D721Med (cell line): ENCODE results near the gene PHC3.
"Not testable (repeated sequence)": the region's sequence is repeated elsewhere in the genome, so short reads cannot be mapped to it uniquely, and the experiment has no call there.

Source experiments
- DNase-seq: peaks from one replicate; pipeline ENCODE4 v3.0.0; 2011; ENCODE audit warnings: low spot score; ENCODE audit not compliant: insufficient read length
- FAIRE-seq: peaks from 2 replicates; lab custom pipeline; 2011; peaks lifted over from hg19 to GRCh38; lab: Jason Lieb, UNC
- CTCF ChIP-seq: IDR thresholded peaks from 2 replicates; pipeline ENCODE4 v1.5.1; 2012; ENCODE audit warnings: mild to moderate bottlenecking, control low read depth; ENCODE audit not compliant: insufficient read depth; ENCODE audit errors: missing control alignments

PHC3 gene

GRCh38 chr3:170220871-170221270 is 39.3 kb upstream of the PHC3 start:
- FAIRE-seq = no peak
- TF ChIP-seq CTCF = no peak
- no peak for DNase-seq

DNA sequence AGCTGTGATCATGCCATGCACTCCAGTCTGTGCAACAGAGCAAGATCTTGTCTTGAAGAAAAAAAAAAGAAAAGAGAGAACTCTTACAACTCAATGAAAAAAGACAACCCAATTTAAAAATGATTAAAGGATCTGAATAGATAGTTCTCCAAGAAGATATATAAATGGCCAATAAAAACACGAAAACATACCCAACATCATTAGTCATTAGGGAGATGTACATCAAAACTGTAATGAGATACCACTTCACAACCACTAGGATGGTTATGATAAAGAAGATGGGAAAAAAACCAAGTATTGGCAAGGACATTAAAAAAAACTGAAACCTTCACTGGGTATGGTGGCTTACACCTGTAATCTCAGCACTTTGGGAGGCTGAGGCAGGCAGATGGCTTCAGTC is 38.3 kb upstream of the PHC3 start:
- DNase-seq = no peak
- TF ChIP-seq CTCF = no peak
- FAIRE-seq = no peak

- FAIRE-seq = no peak
- TF ChIP-seq CTCF = no peak
Observed at GRCh38 chr3:170211668-170212067, 30.1 kb upstream of the PHC3 start.

GRCh38 chr3:170207717-170208116 is 26.2 kb upstream of the PHC3 start:
- FAIRE-seq (no peak), DNase-seq (no peak)
- TF ChIP-seq CTCF = no peak

More at GRCh38 chr3:170211668-170212067, 30.1 kb upstream of the PHC3 start:
- DNase-seq = no peak

- not testable (repeated sequence) for FAIRE-seq, DNase-seq
Observed at GRCh38 chr3:170206164-170206762, 24.7 kb upstream of the PHC3 start.

- no peak for TF ChIP-seq CTCF
- no peak for DNase-seq
- FAIRE-seq = no peak
Observed at GRCh38 chr3:170205302-170205701, 23.8 kb upstream of the PHC3 start.

DNA sequence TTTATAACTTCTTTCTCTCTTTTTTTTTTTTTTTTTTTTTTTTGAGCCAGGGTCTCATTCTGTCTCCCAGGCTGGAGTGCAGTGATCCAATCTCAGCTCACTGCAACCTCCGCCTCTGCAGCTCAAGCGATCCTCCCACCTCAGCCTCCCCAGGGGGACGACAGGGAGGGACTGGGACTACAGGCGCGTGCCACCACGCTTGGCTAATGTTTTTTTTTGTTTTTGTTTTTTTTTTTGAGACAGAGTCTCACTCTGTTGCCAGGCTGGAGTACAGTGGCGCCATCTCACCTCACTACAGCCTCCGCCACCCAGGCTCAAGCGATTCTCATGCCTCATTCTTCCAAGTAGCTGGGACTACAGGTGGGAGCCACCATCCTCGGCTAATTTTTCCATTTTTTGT is 23.0 kb upstream of the PHC3 start:
- FAIRE-seq (no peak), DNase-seq (no peak)
- TF ChIP-seq CTCF = no peak
